ENCODE measurements around the gene PFKFB3.

The PFKFB3 gene

GRCh38 chr10:6224781-6225180 is 22.0 kb downstream of the PFKFB3 start:
- DNase-seq (ENCODE audit: extremely low read depth, low read depth): no peak
- TF ChIP-seq, protein P1, sequence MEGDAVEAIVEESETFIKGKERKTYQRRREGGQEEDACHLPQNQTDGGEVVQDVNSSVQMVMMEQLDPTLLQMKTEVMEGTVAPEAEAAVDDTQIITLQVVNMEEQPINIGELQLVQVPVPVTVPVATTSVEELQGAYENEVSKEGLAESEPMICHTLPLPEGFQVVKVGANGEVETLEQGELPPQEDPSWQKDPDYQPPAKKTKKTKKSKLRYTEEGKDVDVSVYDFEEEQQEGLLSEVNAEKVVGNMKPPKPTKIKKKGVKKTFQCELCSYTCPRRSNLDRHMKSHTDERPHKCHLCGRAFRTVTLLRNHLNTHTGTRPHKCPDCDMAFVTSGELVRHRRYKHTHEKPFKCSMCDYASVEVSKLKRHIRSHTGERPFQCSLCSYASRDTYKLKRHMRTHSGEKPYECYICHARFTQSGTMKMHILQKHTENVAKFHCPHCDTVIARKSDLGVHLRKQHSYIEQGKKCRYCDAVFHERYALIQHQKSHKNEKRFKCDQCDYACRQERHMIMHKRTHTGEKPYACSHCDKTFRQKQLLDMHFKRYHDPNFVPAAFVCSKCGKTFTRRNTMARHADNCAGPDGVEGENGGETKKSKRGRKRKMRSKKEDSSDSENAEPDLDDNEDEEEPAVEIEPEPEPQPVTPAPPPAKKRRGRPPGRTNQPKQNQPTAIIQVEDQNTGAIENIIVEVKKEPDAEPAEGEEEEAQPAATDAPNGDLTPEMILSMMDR (IDR thresholded peaks at IDR 0.05; ENCODE audit: low read depth, low read length, missing control alignments): no peak
- H3K4me3 ChIP-seq (replicated peaks; ENCODE audit: low read depth, low read length): no peak overlapping the region

DNA sequence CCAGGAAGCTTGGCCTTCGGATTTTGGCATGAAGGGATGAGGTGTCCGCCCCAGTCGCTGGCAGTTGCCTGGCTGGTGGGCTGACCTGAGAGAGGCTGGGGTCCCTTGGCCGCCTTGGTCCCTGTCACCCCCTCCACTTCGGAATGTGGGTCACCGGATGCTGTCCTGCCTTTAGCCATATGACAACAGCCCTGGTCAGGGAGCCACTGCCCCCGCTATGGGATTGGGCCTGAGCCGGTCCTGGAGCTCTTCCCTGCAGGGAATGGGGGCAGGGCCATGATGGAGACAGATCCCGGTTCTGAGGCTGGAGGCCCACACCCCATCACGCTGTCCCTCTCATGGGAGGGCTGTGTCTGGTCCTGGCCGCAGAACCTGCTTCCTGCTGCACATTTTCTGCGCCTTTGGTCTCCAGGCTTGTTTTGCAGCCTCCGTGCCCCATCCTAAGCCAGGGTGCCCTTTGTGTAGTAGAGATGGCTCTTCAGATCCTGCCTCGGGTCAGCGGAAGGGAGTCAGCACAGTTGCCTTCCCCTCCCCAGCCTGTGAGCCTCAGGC is 22.6 kb downstream of the PFKFB3 start:
- TF ChIP-seq, protein P1 (IDR thresholded peaks at IDR 0.05; ENCODE audit: low read depth, low read length, missing control alignments): no peak
- DNase-seq (ENCODE audit: extremely low read depth, low read depth): no peak
- no peak overlapping the region for H3K4me3 ChIP-seq (replicated peaks; ENCODE audit: low read depth, low read length)

GRCh38 chr10:6226216-6226615 is 23.5 kb downstream of the PFKFB3 start:
- no peak overlapping the region for H3K4me3 ChIP-seq (replicated peaks; ENCODE audit: low read depth, low read length)
- no peak for DNase-seq (ENCODE audit: extremely low read depth, low read depth)
- TF ChIP-seq, protein P1 (IDR thresholded peaks at IDR 0.05; ENCODE audit: low read depth, low read length, missing control alignments): no peak

- H3K4me3 ChIP-seq (replicated peaks; ENCODE audit: low read depth, low read length): no peak overlapping the region
- TF ChIP-seq, protein P1 (IDR thresholded peaks at IDR 0.05; ENCODE audit: low read depth, low read length, missing control alignments): no peak
- DNase-seq (ENCODE audit: extremely low read depth, low read depth): no peak
These were observed 24.6 kb downstream of the PFKFB3 start for GRCh38 chr10:6227346-6227745.

DNA sequence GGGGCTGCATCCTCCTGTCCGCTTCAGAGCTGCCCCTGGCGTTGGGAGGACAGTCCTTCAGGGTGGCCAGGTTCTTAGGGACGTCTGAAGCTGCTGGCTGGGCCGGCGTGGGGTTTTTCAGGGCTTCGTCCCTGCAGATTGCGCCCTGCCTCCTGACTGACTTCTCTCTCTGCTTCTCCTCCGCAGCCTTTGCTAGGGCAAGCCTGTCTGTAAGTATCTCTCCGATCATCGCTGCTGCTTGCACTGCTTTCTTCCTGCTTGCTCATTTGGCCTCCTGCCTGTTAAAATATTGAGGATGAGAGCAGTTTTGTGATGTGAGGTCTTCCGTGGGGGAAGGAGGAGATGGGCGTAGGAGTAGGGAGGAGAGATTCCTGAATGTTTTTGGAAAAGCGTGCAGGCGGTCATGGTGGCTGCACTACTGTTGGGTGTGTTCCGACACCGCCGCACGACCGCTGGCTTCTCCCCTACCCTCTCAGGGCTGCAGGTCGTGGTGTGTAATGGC is 25.3 kb downstream of the PFKFB3 start:
- no peak overlapping the region for H3K4me3 ChIP-seq (replicated peaks; ENCODE audit: low read depth, low read length)
- TF ChIP-seq, protein P1 (IDR thresholded peaks at IDR 0.05; ENCODE audit: low read depth, low read length, missing control alignments): no peak
- DNase-seq (ENCODE audit: extremely low read depth, low read depth): no peak

DNA sequence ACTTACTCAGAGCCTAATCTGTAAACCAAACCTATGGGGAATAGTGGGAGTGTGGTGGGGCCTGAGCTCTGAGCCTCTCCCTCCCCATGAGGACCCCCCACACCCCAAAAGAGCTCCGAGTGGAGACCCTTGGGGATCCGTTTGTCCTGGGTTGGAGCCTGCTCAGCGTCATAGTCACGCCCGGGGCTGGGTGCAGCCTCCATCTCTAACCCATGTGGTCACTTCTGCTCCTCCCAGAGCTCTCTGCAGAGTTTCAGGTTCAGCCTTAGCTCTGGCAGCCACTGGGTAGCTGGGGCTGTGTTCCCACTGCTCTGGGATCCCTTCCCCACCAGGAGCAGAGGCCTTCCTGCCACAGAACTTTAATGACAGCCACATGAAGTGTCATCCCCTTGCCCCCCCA is 25.9 kb downstream of the PFKFB3 start:
- no peak for DNase-seq (ENCODE audit: extremely low read depth, low read depth)
- no peak overlapping the region for H3K4me3 ChIP-seq (replicated peaks; ENCODE audit: low read depth, low read length)
- TF ChIP-seq, protein P1 (IDR thresholded peaks at IDR 0.05; ENCODE audit: low read depth, low read length, missing control alignments): no peak

- TF ChIP-seq, protein P1 (IDR thresholded peaks at IDR 0.05; ENCODE audit: low read depth, low read length, missing control alignments): no peak
- DNase-seq (ENCODE audit: extremely low read depth, low read depth): no peak
- H3K4me3 ChIP-seq (replicated peaks; ENCODE audit: low read depth, low read length): no peak overlapping the region
These were observed 26.6 kb downstream of the PFKFB3 start for GRCh38 chr10:6229290-6229689.

Data from HFF-Myc (cell line).